ENCODE data around the gene CDKN2B-AS1. TPM values are rescaled to one million over a fixed set of nuclear protein-coding genes. Genes with fewer than 3 reads are reported as not detected.

CDKN2B-AS1 gene
- total RNA-seq, 1 donor from 2014 or later: 19.5 TPM

DNA sequence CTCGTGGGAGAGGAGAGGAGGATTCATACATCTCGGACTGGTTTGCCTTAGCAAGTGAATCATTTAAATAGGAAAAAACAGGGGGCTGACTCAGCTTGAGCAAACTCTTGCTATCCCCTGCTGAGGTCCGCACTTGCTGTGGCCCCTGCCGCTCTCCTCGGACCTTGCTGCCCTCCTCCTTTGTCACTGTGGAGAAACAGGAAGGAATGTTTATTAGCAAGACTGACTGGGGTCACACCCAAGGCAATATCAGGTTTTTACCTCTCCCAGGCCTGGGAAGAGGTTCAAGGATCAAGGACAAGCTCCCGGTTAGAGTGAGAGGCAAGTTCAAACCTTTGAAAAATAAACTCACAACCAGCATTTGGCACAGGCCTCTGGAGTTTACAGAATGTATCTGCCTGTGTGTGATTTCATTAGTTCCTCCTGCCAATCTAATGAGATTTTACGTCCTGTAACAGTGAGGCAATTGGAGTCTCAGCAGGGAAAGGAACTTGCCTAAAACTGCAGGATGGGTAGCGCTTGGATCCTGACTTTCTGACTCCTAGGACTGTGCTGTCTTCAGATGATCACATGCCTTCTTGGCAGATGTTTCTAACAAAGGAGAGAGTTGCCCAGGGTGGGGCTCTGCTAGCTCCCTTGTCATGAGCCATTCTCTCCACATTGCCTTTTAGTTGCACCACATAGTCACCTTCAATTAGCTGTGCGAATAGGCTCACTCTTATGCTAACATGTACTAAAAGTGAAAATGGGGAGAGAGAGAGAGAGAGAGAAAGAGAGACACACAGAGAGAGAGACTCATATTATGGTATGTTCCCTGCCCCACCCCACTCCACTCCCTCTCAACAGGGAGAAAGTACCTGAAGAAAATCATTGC, 123.2 kb downstream of the CDKN2B-AS1 start:
- no peak for DNase-seq (ENCODE audit: low spot score)

DNA sequence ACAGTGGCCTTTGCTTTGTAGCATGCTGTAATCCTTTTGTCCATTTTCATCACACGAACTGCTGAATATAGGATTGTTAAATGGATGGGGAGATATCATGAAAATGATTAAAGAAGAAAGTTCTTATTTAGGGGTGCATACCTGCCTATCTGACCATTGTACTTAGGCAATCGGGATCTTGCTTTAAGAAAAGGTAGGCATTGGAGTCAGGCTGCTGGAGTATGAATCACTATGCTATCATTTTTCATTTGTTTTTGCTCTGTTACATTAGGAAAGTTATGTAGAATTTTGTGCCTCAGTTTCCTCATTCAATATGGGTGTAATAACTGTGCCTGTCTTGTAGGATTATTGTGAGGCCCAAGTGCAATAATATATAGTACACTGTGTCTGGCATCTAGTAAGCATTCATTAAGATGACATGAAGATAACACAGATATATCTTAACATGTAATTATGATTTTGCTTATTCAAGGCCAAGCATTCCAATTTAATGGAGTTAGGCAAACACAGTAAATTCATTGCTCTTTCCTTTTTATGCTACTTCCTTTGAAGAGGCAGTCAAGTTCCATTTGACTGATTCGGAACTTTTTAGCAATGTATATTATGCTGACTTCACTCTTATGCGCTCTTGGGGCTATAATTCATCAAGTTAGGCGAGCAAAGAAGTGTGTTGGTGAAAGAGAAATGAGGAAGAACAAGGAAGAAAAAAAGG, 124.4 kb downstream of the CDKN2B-AS1 start:
- DNase-seq (ENCODE audit: low spot score): no peak

DNA sequence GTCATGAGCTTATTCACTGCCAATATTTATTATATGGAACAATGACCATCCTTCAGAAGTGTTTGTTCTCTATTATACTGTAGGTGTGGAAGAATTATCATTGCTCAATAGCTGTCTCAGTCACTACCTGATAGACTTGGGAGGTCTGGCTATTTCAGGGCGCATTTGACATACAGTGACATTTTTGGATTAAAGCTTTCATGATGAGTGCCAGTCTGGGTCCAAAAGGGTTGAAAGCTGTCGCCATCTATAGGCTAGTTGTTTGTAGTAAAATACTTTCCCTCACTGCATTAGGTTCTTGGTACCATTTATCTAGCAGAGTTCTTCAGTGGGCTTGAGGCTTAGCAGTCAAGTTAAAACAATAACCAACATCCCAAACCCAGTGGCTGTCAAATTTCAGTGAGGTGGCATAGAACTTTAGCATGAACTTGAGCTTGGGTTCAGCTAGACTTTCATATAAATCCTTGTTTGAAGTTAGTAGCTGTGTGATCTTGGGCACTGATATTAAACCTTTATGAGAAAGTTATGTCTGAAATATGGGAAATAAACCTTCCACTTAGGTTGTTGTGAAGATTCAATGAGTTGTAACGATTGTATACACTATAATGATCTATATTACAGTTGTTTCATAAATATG, 125.0 kb downstream of the CDKN2B-AS1 start:
- DNase-seq (ENCODE audit: low spot score): no peak

DNA sequence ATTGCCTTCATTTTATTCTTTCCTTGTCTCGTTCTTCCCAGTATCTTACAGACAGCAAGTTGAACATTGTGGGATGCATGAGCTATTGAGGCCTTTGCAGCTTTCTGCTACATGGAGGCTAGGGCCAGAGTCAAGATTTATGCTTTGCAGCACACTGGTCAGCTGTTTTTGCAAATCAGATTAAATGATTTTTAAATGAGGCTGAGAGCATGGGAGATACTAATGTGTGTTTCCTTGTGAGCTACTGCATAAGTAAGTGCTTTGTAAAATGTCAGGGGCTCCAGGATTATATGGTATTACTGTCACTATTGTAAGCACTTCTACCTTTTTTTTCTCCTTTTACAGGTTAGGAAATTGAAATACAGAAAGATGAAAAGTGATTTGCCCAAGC, 125.6 kb downstream of the CDKN2B-AS1 start:
- DNase-seq (ENCODE audit: low spot score): no peak

DNA sequence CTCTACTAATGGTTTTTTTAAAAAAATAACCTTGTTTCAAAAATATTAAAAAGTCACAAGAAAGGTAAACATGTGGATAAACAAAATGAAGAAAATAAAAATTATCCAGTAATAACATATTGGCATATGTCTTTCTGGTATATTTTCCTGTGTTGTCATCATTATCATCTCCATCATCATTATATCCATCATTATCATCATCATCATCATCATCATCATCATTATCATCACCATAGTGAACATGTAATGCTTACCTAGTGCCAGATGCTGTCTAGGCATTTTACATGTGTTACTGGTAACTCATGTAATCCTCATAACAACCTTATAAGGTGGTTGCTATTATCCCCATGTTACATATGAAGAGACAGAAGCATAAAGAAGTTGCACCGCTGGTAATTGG, 126.0 kb downstream of the CDKN2B-AS1 start:
- DNase-seq (ENCODE audit: low spot score): no peak

DNA sequence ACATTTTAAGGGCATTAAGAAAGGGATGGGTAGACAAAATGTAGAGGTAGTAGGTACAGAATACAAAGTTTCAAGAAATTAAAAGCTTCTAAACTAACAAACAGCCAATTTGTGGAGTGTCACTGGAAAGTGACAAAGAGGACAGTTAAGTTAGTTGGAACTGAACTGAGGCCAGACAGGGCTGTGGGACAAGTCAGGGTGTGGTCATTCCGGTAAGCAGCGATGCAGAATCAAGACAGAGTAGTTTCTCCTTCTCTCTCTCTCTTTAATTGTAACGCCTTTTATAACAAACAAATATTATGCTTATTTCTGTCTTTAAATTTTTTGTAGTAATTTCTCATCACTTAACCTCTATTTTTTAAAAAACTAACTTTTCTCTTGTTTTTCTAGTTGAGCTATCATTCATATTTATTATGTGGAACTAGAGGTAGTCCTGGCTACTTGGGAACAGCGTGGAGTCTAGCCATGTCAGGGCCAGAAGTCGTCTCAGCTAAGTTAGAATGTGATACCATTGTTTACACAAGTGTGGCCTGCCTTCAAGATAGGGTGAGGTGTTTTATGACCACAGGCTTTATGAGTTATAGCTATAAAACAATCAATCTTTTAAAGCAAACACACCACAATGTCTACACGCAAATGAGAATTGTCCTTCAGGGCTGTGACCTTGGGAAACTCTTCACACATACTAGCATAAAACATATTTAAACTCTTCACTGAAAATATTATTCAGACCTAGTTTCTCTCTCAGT, 129.8 kb downstream of the CDKN2B-AS1 start:
- no peak for DNase-seq (ENCODE audit: low spot score)

DNA sequence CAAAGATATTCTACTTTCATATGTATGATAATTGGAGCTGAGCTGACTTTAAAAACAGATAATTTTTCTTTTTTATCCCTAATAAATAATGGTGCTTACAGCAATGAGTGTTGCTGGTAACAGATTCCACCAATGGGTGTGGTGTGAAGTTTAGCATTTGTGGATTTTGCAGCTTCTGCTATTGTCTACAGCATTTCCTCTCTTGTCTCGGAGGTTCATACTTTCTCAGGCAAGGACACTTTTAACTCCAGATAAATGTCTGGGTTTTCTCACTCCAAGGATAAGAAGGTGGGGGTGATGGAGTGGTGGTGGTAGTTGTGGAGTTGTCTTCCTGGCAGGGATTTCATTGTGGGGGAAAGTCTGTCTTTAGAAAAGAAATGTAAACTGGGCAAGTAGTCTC, 134.5 kb downstream of the CDKN2B-AS1 start:
- peak; percentile 34 for DNase-seq (ENCODE audit: low spot score)

DNA sequence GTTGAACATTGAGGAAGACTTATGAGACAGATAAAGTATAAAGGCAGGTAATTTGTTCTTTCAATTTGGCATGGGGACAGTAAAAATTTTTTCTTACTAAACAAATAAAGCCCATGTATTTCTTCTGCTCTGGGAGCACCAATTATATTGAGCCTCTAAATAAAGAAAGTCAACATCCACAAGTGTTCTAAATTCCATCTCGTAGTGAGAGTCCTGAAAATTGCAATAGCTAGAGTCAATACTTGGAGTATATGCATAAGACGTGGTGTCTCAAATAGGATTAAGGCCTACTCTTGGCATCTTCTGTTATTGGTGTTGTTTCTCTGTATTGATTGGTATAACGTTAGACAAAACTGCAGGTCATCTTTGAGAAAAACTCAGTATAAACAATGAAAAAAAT, 135.0 kb downstream of the CDKN2B-AS1 start:
- DNase-seq (ENCODE audit: low spot score): no peak

DNA sequence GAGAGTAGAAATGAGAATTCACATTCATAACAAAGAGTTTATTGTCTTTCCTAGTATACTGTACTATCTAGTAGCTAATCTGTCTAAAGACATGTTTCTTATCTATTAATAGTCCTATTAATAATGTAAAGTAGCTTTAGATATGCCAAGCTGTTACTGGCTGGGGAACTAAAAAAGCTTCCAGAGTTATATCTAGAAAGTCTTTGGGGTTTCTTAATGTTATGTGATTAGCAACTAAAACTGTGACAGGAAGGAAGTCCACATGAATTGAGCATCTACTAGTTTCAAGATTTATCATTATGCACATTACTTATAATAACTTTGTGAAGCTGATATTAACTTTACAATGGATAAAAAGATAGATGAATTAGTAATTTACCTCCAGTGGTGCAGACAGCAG, 137.2 kb downstream of the CDKN2B-AS1 start:
- DNase-seq (ENCODE audit: low spot score): no peak

DNA sequence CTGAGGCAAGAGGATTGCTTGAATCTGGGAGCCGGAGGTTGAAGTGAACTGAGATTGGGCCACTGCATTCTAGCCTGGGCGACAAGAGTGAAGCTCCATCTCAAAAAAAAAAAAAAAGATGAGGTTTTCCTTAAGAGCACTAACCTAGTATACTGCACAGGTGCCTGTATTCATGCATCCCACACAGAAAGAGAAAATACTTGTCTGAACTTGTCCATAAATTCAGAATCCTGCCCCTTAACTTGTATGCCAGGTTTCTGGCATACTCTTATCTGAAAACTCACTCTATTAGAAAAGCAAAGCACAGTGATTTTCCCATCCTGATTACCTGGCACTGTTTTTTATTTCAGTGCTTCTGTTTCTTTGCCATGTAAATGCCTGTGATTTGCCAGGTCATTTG, 139.8 kb downstream of the CDKN2B-AS1 start:
- DNase-seq (ENCODE audit: low spot score): no peak

DNA sequence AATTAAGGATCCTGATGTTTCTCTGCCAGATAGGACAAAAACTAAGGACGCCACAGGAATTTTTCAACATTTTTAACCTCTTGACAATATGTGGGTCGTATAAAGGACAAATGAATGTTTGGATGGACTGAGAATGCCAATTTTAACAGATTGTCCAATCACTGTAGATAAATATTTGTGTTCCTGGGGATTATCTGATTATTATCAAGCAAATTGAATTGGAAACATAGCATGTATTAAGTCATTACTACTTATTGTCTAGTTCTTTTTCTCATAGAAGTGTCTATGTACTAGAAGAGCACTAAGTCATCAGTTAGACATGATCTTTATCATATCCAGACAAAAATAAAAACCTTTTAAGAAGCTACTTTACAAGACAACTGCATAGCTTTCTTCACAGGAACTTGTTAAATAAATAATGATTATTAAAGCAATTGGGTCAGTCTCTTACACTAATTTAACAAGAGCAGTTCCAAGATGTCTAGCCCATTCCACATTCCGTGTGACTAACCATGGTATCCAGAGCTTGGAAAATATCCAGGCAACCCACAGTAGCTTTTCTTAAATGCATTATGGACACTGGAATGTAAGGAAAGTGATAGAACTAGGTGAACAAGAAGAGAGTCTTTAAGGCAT, 142.0 kb downstream of the CDKN2B-AS1 start:
- no peak for DNase-seq (ENCODE audit: low spot score)

DNA sequence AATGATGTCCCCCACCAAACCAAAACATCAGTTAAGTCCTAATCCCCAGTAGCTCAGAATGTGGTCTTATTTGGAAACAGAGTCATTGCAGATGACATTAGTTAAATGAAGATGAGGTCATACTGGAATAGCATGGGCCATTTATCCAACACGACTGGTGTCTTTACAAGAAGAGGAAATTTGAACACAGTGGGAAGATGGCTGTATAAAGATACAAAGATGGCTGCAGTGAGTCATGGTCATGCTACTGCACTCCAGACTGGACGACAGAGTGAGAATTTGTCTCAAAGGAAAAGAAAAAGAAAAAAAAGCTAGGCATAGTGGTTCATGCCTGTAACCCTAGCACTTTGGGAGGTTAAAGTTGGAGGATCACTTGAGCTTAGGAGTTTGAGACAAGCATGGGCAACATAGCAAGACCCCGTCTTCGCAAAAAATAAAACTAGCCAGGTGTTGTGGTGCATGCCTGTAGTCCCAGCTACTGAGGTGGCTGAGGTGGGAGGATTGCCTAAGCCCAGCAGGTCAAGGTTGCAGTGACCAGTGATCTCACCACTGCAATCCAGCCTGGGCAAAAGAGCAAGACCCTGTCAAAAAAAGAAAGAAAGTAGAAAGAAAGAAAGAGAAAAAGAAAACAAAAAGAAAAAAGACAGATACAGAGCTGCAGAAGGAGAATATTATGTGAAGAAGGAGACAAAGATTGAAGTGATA, 144.5 kb downstream of the CDKN2B-AS1 start:
- DNase-seq (ENCODE audit: low spot score): no peak

DNA sequence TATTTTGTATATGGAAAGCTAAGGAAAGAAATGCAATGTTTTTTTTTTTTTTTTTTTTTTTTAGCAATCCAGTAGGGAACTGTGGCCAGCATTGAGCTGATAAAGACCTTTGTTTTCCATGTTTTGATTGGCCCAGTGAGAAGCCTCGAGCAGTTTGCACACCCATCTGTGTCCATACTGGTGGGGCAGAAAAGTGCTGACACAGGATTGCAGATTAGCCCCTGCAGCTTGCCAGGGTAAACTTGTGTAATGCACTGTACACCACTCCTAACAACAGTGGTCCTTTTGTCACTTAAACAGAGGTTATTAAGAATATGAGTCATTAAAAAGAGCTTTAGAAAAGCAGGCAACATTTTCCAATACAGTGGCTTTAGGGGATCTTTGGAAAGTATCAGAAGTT, 147.3 kb downstream of the CDKN2B-AS1 start:
- no peak for DNase-seq (ENCODE audit: low spot score)

DNA sequence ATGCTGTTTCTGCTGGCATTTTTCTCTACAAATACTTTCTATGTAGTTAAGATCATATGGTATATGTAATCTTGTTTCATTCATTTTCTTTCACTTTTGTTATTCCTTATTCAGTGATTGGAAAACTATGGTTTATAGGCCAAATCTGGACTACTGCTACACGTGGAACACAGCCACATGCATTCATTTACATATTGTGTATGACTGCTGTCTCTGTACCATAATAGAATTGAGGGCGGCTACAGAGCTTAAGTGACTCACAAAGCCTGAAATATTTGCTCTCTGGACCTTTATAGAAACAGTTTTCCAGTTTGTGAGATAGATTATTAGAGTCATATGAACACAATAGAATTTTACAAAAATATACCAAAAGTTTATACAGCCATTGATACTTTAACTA, 148.1 kb downstream of the CDKN2B-AS1 start:
- no peak for DNase-seq (ENCODE audit: low spot score)

DNA sequence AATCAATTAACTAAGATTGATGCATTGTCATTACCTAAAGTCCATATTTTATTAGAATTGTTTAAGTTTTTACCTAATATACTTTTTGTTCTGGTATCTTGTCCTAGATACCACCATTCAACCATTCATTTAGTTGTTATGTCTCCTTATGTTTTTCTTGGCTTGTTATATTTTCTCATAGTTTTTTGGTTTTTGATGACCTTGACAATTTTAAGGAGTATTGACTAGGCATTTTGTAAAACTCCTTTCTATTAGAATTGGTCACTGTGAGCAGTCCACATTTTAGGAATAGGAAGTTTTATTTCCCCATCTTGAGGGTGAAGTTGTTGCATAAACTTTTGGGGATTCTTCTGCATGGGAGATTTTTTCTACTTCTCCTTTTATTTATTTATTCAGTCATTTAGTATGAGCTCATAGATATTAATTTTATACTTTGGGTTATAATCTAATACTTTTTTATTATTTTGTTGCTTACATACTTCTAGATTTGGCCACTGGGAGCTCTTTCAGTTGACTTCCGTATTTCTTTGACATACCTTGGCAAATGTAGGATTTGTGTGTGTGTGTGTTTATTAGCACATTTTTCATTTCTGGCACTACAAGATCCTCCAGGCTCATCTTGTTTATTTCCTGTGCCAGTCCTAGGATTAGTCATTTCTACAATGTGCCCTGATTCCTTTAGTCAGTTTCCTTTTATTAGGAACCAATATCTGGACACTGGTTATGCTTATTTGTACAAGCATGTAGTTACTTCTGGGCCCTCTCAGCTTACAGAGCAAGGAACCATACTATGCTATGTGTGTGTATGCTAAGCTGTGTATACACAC, 149.4 kb downstream of the CDKN2B-AS1 start:
- DNase-seq (ENCODE audit: low spot score): no peak

DNA sequence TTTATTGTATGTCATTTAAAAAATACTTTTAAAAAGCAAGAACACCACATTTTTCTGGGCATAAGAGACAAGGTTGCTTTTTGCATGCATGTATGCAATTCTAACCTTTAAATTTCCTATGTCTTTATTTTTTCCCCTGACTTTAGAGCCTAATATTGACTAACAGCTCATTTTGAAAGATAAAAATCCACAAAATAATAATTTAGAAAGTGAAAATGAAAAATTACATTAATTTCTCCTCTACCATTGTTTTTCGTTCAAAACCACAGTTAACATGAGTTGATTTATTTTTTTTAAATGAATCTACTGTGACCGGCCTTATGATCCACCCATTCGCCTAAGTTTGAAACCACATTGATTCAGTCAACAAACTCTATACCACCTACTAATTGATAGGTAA, 152.0 kb downstream of the CDKN2B-AS1 start:
- DNase-seq (ENCODE audit: low spot score): no peak

DNA sequence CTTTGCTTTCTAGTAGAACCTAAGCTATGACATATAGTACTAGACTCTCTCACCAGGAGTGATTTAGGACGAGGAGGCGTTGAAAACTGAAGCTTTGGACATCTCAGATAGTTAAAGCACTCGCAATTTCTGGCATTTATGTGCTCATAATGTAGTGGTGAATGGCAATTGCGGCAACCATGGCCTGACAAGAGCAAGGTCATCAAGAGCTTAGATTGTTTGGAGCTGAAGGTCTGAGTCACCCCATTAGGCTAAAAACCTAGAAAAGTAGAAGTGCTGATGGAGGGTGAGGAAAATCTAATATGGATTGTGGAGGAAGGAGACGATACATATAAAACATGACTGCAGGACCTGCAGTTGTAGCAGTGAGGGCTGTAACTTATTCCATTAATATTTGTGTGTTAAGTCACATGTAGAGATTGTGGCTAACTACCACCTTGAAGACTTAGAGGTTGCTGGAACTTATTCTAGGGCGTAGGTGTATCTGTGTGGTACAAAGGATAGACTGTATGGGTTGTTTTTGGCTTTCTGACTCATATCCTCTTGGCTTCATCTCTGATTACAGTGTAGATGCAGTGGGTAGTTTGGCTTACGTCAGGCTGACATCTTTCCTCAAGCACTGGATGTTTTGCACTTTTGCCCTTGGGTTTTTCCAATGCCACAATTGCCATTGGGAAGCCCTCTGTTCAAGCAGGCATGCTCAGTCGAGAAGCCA, 153.4 kb downstream of the CDKN2B-AS1 start:
- DNase-seq (ENCODE audit: low spot score): no peak

DNA sequence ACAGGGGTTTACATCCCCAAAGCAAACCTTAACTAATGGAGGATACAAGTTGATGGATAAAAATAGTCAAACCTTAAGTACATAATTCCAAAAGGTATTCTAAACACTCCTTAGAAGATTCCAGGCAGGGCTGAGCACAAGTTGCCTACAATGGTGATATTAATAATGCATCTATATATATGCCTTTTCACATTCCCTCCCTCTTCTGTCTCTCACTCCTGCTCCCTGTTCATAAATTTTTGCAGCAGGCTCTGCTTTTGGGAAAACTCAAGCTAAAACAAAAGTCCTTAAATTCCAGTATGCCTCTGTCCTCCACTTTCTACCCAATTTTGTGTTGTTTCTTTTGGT, 153.9 kb downstream of the CDKN2B-AS1 start:
- DNase-seq (ENCODE audit: low spot score): no peak
